ENCODE results near the gene ANKHD1. TPM values are rescaled to one million over a fixed set of nuclear protein-coding genes. Genes with fewer than 3 reads are reported as not detected.
A peak's percentile ranks its signal among the peaks of the same experiment; 100 is the strongest.

ANKHD1 gene
- total RNA-seq, 2 donors from 2014 or later = 85.6 to 95.9 TPM

GRCh38 chr5:140356853-140357725 lies 44.5 kb upstream of the ANKHD1 start:
- Histone ChIP-seq H3K9me3 (ENCODE audit: control insufficient read depth, low read length) (no peaks in the 10 kb centered on the region), H3K27me3 (ENCODE audit: control insufficient read depth, insufficient read depth, low read length, poor library complexity, severe bottlenecking) (no peaks in the 10 kb centered on the region), H3K36me3 (ENCODE audit: control insufficient read depth, insufficient read depth, low read length) (no peaks in the 10 kb centered on the region), H3K9ac (ENCODE audit: extremely low read depth, low read length, poor library complexity, severe bottlenecking) (no peak overlapping the region), H3K4me1 (ENCODE audit: control insufficient read depth, insufficient read depth, low read length) (no peaks in the 10 kb centered on the region), H3K4me3 (ENCODE audit: low read length) (no peak overlapping the region), H3K27ac (ENCODE audit: low read depth, low read length) (no peak overlapping the region)
- H3K27me3 Mint-ChIP-seq (ENCODE audit: insufficient read depth) = peaks cover 3% of the 10 kb centered on the region
- DNase-seq = no peak
- 60 to 93% methylated on average over 2 to 10 of the region's 10 CpGs for WGBS, 2 experiments (ENCODE audit: insufficient coverage in 1 of 2, insufficient read length in 1 of 2)
- H3K36me3 Mint-ChIP-seq (ENCODE audit: low read depth) = no peaks in the 10 kb centered on the region
- no peak overlapping the region for H3K27ac Mint-ChIP-seq
- no peak overlapping the region for H3K4me3 Mint-ChIP-seq
- H3K4me1 Mint-ChIP-seq = peaks cover 5% of the 10 kb centered on the region
- H3K9me3 Mint-ChIP-seq = no peaks in the 10 kb centered on the region
- TF ChIP-seq CTCF (conservative IDR thresholded peaks at IDR 0.05) = no peak

DNA sequence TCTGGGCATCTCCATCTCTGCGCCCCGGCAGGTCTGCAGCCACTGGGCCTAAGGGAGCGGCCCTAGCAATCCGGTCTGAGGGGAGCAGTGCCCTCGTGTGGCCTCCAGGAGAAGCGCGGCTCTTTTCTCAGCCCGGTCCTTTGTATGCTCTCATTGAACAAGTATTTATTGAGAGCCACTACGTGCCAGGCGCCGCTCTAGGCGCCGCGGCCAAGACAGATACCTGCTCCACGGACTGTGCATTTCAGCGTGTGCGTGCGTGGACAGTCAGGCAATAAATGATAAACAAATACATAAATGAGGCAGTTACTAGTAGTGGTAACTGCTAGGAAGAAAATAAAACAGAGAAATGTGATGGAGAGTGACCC lies 43.9 kb upstream of the ANKHD1 start:
- H3K27me3 Mint-ChIP-seq (ENCODE audit: insufficient read depth) = peaks cover 3% of the 10 kb centered on the region
- peak overlapping the region; percentile 92 for H3K27ac Mint-ChIP-seq
- H3K4me3 ChIP-seq (ENCODE audit: low read length) = no peak overlapping the region
- H3K9me3 Mint-ChIP-seq = no peaks in the 10 kb centered on the region
- H3K36me3 ChIP-seq (ENCODE audit: control insufficient read depth, insufficient read depth, low read length) = no peaks in the 10 kb centered on the region
- H3K4me3 Mint-ChIP-seq = no peak overlapping the region
- H3K27me3 ChIP-seq (ENCODE audit: control insufficient read depth, insufficient read depth, low read length, poor library complexity, severe bottlenecking) = no peaks in the 10 kb centered on the region
- 13 to 22% methylated on average over 15 to 18 of the region's 18 CpGs for WGBS, 2 experiments (ENCODE audit: insufficient coverage in 1 of 2, insufficient read length in 1 of 2)
- H3K9ac ChIP-seq (ENCODE audit: extremely low read depth, low read length, poor library complexity, severe bottlenecking) = no peak overlapping the region
- H3K27ac ChIP-seq (ENCODE audit: low read depth, low read length) = no peak overlapping the region
- no peaks in the 10 kb centered on the region for H3K9me3 ChIP-seq (ENCODE audit: control insufficient read depth, low read length)
- DNase-seq = peak; percentile 96
- H3K36me3 Mint-ChIP-seq (ENCODE audit: low read depth) = no peaks in the 10 kb centered on the region
- peaks cover 5% of the 10 kb centered on the region for H3K4me1 Mint-ChIP-seq
- no peaks in the 10 kb centered on the region for H3K4me1 ChIP-seq (ENCODE audit: control insufficient read depth, insufficient read depth, low read length)
- peak; percentile 91 for TF ChIP-seq CTCF (conservative IDR thresholded peaks at IDR 0.05)

DNA sequence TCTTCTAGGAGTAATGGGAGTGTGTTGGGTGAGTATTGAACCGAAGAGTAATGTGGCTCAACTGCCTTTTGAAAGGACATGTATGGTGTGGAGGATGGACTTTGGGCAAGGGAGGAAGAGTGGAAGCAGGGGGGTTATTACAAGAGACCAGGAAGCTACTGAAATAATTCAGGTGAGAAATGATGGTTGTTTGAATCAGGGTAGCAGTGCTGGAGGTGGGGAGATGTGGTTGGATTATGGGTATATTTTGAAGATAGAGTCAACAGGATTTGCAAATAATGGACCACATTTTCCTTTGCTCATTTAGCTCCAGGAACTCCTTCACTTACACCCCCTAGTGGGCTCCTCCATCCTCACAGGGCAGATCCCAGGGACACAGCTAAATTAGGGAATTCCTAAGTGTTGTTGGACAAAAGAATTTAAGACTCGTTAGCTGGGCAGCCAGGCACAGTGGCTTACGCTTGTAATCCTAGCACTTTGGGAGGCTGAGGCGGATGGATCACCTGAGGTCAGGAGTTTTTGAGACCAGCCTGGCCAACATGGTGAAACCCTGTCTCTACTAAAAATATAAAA lies 42.8 kb upstream of the ANKHD1 start:
- Mint-ChIP-seq H3K4me3 (no peak overlapping the region), H3K27ac (peak overlapping the region; percentile 27), H3K27me3 (ENCODE audit: insufficient read depth) (peaks cover 7% of the 10 kb centered on the region), H3K4me1 (peaks cover 8% of the 10 kb centered on the region), H3K9me3 (no peaks in the 10 kb centered on the region), H3K36me3 (ENCODE audit: low read depth) (no peaks in the 10 kb centered on the region)
- Histone ChIP-seq H3K27me3 (ENCODE audit: control insufficient read depth, insufficient read depth, low read length, poor library complexity, severe bottlenecking) (no peaks in the 10 kb centered on the region), H3K9me3 (ENCODE audit: control insufficient read depth, low read length) (no peaks in the 10 kb centered on the region), H3K36me3 (ENCODE audit: control insufficient read depth, insufficient read depth, low read length) (no peaks in the 10 kb centered on the region), H3K9ac (ENCODE audit: extremely low read depth, low read length, poor library complexity, severe bottlenecking) (no peak overlapping the region), H3K4me1 (ENCODE audit: control insufficient read depth, insufficient read depth, low read length) (no peaks in the 10 kb centered on the region), H3K27ac (ENCODE audit: low read depth, low read length) (no peak overlapping the region), H3K4me3 (ENCODE audit: low read length) (no peak overlapping the region)
- peak; percentile 86 for DNase-seq
- WGBS, 2 experiments (ENCODE audit: insufficient coverage in 1 of 2, insufficient read length in 1 of 2) = 80 to 84% methylated on average over 3 to 4 of the region's 4 CpGs
- TF ChIP-seq CTCF (conservative IDR thresholded peaks at IDR 0.05) = peak; percentile 76

Measured in endodermal cell (in vitro differentiated cells).